Spinal cord (tissue), 10 donors: Measurements from ENCODE around the gene RBM18. TPM values are rescaled to one million over a fixed set of nuclear protein-coding genes. Genes with fewer than 3 reads are reported as not detected.

Experiments used
- DNase-seq, 6 donors: peaks; one replicate each; pipeline versions ENCODE4 v3.0.0 to v3.0.0-alpha.2; 2013 to 2015; ENCODE audit warnings: low spot score in 6 of 6, low read depth in 4 of 6
- H3K27ac ChIP-seq: one replicate; pipeline ENCODE4 v1.5.1; 2013; ENCODE audit warnings: low read depth, low read length, control low read depth
- H3K27me3 ChIP-seq: one replicate; pipeline ENCODE4 v1.6.1; 2013; ENCODE audit warnings: low read length; ENCODE audit not compliant: control insufficient read depth, insufficient read depth
- H3K36me3 ChIP-seq: one replicate; pipeline ENCODE4 v1.6.1; 2013; ENCODE audit warnings: low read length; ENCODE audit not compliant: control insufficient read depth, insufficient read depth
- H3K4me1 ChIP-seq: one replicate; pipeline ENCODE4 v1.6.1; 2013; ENCODE audit warnings: low read length; ENCODE audit not compliant: control insufficient read depth, insufficient read depth
- H3K4me3 ChIP-seq: one replicate; pipeline ENCODE4 v1.5.1; 2013; ENCODE audit warnings: low read depth, low read length, control low read depth
- H3K9me3 ChIP-seq: one replicate; pipeline ENCODE4 v1.6.1; 2013; ENCODE audit warnings: low read length; ENCODE audit not compliant: control insufficient read depth, insufficient read depth
- WGBS: methylation state at CpG from one replicate; pipeline ENCODE4 v1.1.5; 2013; ENCODE audit warnings: missing lambda C conversion rate; ENCODE audit not compliant: insufficient coverage; 5-methylcytosine and 5-hydroxymethylcytosine counted together
- polyA plus RNA-seq, 2 donors: library from polyadenylated mRNA; unstranded; fragments of 120-200 nt; gene quantifications; one replicate each; pipeline ENCODE4 v1.2.1, GENCODE V29; 2013; ENCODE audit not compliant: insufficient read length in 2 of 2
- total RNA-seq, 2 donors: library from RNA; depleted of rRNA in 1 of 2; stranded (reverse); fragments of 120-200 nt in 1 of 2; fragments of >200 nt in 1 of 2; gene quantifications; one replicate each; pipeline versions ENCODE4 v1.2.3 to v1.2.4, GENCODE V29; 2013 to 2014
- donor health status: healthy.

Gene RBM18
- total and polyA plus RNA-seq, 4 donors: 14.4 to 32.7 (median 25.4) TPM

DNA sequence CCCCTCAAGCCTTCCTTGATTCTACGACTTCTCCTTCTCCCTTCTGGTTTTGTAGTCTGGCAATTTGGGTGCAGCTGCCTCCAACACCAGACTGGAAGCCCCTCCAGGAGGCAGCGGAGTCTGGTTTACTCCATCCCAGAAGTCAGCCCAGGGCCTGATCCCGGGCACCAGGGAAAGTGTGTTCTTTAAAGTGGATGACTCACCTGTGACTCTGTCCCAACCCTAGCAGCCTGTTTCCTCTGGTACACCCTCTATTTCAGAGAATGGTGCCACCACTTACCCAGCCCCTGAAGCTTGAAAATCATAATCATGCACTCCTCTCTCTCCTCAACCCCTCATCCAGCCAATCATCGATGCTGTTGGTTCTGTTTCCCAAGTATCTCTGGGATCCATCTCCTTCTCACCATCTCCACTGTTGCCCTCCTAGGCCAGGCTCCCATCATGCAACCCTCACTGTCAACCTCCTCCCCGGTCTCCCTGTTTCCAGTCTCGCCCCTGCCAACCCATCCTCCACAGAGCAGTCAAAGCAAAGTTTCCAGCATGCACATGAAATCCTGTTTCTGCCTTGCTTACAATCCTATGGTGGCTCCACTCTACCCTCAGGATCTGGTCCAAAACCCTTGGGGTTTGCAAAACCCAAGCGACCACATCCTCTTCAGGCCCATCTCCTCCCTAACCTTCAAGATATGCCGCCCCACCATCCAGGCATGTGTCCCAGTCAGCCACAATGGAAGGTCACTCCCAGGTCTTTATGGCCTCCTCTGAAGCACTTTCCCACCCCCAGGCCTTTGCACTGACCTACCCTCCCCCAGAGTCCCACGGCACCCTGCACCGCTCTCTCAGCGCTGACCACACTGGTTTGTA lies 46.3 kb downstream of the RBM18 start:
- Histone ChIP-seq H3K27me3 (peaks cover 97% of the 10 kb centered on the region), H3K9me3 (no peaks in the 10 kb centered on the region), H3K4me3 (no peak overlapping the region), H3K27ac (no peak overlapping the region), H3K36me3 (no peaks in the 10 kb centered on the region), H3K4me1 (peaks cover 45% of the 10 kb centered on the region)
- no peak for DNase-seq
- 18% methylated on average over 6 of the region's 11 CpGs for WGBS

DNA sequence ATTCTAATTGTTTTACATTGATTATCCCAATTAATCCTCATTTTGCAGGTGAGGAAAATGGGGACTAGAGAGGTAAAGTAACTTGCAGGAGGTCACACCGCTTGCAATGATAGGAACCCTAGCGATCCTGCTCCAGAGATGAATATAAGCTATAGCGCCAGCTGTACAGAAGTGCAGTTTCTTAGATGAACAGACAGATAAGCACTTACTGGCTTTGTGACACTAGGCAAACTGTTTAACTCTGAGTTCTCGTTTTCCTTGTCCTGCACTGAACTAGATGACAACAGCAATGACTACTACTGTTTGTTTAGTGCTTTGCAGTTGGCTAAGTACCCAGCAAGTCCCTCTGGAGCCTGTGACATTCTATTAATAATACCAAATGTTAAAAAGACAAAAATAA lies 47.0 kb downstream of the RBM18 start:
- 27% methylated on average over 3 of the region's 4 CpGs for WGBS
- no peaks in the 10 kb centered on the region for H3K36me3 ChIP-seq
- no peaks in the 10 kb centered on the region for H3K9me3 ChIP-seq
- no peak overlapping the region for H3K27ac ChIP-seq
- H3K4me1 ChIP-seq: peaks cover 46% of the 10 kb centered on the region
- H3K4me3 ChIP-seq: no peak overlapping the region
- DNase-seq: no peak
- H3K27me3 ChIP-seq: peaks cover 97% of the 10 kb centered on the region

DNA sequence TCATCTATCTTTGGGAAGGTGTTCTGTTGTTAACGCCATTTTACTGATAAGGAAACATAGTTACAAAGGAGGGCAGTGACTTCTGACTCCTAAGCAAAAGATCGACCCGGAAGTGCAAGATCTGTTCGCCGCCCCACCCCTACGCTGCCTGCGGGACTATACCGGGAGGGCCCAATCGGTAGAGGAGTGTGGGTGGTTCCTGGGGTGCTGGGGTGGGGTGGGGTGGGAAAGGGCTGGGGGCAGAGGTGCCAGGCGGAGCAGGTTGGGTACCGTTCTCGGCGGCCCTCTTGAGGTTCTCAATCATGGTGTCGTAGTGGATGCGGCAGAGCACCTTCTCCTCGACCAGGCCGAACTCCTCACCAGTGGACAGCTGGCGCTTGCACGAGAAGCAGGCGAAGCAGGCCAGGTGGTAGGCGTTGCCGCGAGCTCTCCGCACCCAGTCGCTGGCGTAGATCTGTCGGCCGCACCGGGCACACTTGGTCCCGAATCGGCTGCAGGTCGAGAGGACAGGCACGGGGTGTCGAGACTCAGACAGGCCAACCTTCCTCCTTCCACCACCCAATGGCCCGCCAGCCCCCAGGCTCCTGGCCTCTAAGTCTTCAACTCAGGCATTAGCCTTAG lies 47.7 kb downstream of the RBM18 start:
- no peak overlapping the region for H3K4me3 ChIP-seq
- no peak overlapping the region for H3K27ac ChIP-seq
- H3K27me3 ChIP-seq: peaks cover 97% of the 10 kb centered on the region
- H3K36me3 ChIP-seq: no peaks in the 10 kb centered on the region
- no peaks in the 10 kb centered on the region for H3K9me3 ChIP-seq
- DNase-seq: no peak
- 7% methylated on average over 33 of the region's 35 CpGs for WGBS
- peaks cover 46% of the 10 kb centered on the region for H3K4me1 ChIP-seq

DNA sequence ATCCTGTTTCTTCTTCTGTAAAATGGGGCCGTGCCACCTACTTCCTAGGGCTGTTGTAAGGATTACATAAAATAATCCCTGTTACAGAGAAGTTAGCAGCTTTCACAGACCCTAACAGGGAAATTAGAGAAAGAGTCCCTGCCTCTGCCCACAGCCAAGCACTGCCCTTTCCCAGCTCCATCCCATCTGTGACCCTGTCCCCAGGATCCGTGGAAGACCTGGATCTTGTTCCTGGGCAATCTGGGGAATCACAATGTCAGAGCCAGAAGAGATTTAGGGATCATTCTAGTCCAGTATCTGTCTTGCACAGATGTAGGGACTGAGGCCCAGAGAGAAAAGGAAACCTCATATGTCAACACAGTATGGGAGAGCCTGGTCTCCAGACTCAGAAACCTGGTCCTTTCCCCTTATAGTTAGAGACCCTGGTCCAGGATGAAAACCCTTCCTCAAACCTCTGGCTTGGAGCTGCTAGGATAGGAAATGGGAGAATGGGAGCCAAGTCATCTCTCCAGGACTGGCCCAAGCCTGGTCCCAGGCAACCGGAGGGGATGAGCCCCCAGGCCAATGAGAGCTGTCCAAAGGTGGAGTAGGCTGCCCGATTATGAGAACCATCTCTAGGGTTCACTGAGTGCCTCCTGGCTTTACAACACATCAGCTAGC lies 48.4 kb downstream of the RBM18 start:
- no peaks in the 10 kb centered on the region for H3K36me3 ChIP-seq
- H3K4me1 ChIP-seq: peaks cover 41% of the 10 kb centered on the region
- peaks cover 97% of the 10 kb centered on the region for H3K27me3 ChIP-seq
- WGBS: 37% methylated on average over 2 of the region's 4 CpGs
- no peak overlapping the region for H3K4me3 ChIP-seq
- H3K27ac ChIP-seq: no peak overlapping the region
- DNase-seq: no peak
- no peaks in the 10 kb centered on the region for H3K9me3 ChIP-seq

DNA sequence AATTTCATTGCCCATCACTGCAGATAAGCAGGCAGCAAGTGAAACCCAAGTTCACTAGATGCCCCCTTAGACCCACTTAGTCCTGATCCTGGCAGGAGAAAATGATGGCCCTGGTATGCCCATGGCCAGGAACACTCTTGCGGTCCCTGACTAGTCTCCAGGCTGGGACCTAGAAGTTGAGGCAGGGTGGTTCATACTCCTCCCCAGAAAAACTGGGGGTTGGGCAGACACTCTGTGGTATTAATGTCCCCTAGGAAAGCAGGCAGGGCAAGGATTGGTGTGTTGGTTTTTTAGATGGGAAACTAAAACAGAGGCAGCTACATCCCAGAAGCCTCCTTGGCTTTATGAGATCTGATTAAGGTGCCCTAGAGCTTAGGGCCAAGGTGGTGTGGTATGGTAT lies 49.0 kb downstream of the RBM18 start:
- Histone ChIP-seq H3K4me1 (peaks cover 37% of the 10 kb centered on the region), H3K36me3 (no peaks in the 10 kb centered on the region), H3K9me3 (no peaks in the 10 kb centered on the region), H3K4me3 (no peak overlapping the region), H3K27ac (no peak overlapping the region), H3K27me3 (peaks cover 97% of the 10 kb centered on the region)
- DNase-seq: no peak
- 86% methylated on average over 1 of the region's 1 CpG for WGBS

DNA sequence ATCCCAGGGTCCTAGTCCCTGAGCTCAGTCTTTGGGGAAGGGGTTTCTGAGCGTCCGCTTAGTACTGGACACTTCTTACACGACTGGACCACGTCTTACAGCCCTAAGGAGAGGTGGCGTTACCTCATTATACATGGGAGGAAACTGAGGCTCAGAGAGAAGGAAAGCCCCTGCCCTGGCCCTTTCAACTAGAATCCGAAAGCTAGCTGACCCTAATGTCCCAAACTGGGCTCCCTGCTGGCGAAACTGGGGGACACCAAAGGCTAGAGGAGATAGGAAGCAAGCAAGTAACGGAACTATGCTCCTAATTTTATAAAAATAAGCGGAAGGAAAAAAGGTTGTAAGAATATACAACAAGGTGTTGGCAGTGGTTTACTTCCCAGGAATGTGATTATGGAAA lies 50.1 kb downstream of the RBM18 start:
- 33% methylated on average over 4 of the region's 9 CpGs for WGBS
- H3K4me1 ChIP-seq: peaks cover 26% of the 10 kb centered on the region
- peaks cover 89% of the 10 kb centered on the region for H3K27me3 ChIP-seq
- no peaks in the 10 kb centered on the region for H3K9me3 ChIP-seq
- H3K4me3 ChIP-seq: no peak overlapping the region
- H3K36me3 ChIP-seq: no peaks in the 10 kb centered on the region
- DNase-seq: no peak
- no peak overlapping the region for H3K27ac ChIP-seq

DNA sequence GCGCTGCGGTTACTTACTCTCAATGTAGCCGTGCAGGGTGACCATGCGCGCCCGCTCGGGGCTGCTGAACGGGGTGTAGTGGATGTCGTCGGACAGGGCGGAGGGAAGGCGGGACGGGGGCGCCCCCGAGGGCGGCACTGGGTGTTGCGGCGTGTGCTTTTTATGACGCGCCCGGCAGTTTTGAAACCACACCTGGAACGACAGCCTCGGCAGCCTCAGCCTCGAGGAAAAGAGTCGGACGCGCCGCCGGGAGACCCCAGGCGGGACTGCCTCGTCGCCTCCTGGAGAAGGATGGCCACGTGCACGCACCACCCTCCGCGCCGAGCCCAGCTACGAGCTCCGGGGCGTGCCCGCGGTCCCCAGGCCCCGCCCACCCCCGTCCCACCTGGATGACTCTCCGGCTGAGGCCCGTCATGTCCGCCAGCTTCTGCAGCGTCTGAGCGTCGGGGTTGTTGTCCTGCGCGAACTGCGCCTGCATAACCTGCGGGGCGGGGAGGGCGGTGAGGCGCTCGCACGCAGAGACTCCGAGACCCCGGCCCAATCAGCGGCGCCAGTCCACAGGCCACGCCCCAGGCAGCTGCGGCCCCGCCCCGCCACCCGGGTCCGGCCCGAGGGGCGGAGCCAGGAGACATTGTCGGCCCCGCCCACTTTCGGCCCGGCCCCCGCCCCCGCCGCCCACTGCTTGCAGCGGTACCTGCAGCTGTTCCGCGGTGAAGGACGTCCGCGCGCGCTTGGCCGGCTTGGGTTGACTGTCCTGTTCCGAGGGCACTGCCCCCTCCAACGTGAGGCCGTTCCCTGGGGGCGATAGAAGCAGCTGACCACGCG lies 50.8 kb downstream of the RBM18 start:
- H3K9me3 ChIP-seq: no peaks in the 10 kb centered on the region
- DNase-seq: peak in 2 of 6 donors; percentile 45 to 62
- no peak overlapping the region for H3K4me3 ChIP-seq
- H3K27ac ChIP-seq: no peak overlapping the region
- H3K36me3 ChIP-seq: no peaks in the 10 kb centered on the region
- H3K27me3 ChIP-seq: peaks cover 82% of the 10 kb centered on the region
- H3K4me1 ChIP-seq: peaks cover 19% of the 10 kb centered on the region
- under 1% methylated on average over 93 of the region's 93 CpGs for WGBS

DNA sequence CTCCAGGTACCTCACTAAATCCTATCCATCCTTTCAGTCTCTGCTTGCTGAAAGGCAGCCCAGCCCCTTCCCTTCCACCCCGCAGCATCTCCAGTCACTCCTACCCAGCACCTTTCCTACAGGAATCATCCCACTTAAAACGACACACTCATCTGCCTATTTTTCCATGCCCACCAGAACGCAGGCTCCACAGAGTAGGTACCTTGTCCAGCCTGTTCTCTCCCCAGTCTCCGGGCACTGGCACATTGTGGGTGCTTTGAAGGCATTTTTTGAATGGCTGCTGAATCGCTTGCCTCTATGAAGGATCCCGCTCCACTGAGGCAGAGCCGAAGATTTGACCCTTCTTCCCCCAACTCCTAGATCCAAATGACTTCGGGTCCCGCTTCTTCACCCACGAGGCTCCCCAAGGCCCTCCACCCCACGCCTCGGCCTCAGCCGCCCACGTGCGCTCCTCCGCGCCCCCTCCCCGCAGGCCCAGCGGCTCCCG lies 51.5 kb downstream of the RBM18 start:
- Histone ChIP-seq H3K4me1 (peaks cover 16% of the 10 kb centered on the region), H3K9me3 (no peaks in the 10 kb centered on the region), H3K4me3 (no peak overlapping the region), H3K36me3 (no peaks in the 10 kb centered on the region), H3K27ac (no peak overlapping the region), H3K27me3 (peaks cover 75% of the 10 kb centered on the region)
- DNase-seq: no peak
- 28% methylated on average over 19 of the region's 20 CpGs for whole genome bisulfite sequencing

DNA sequence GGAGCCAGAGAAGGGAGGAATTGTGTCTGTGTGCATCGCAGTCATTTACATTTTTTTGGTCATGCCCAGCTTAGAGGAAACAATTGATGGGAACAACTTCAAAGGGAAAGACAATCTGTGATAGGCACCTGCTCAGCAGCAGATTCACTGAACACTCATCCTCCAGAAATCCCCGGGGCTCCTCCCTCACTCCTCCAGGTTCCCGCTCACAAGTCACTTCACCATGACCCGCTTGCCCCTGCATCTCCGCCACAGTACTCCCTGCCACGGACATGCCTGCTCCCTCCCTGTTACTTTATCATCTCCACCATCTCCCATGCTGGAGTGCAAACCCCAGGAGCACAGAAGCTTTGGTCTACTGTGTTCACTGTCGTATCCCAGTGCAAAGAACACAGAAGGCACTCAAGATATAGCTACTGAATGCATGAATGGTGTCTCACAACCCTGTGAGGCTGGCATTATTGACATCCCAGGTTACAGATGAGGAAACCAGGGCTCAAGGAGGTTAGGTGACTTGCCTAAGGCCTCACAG lies 52.1 kb downstream of the RBM18 start:
- no peak for DNase-seq
- Histone ChIP-seq H3K36me3 (no peaks in the 10 kb centered on the region), H3K4me1 (peaks cover 16% of the 10 kb centered on the region), H3K9me3 (no peaks in the 10 kb centered on the region), H3K27ac (no peak overlapping the region), H3K4me3 (no peak overlapping the region), H3K27me3 (peaks cover 71% of the 10 kb centered on the region)
- WGBS: 74% methylated on average over 6 of the region's 7 CpGs
